Left renal cortex interstitium (tissue), 4 donors: ENCODE measurements around the gene QSOX2. TPM values are rescaled to one million over a fixed set of nuclear protein-coding genes. Genes with fewer than 3 reads are reported as not detected.

Source experiments
- DNase-seq, 4 donors: peaks; one replicate each; pipeline ENCODE4 v3.0.0-alpha.2; 2013; ENCODE audit warnings: low read depth in 4 of 4, low spot score in 2 of 4, missing footprints in 1 of 4
- polyA plus RNA-seq, 4 donors: library from polyadenylated mRNA; unstranded; fragments of 120-200 nt; gene quantifications; one replicate each; pipeline ENCODE4 v1.2.1, GENCODE V29; 2013; ENCODE audit not compliant: insufficient read length in 4 of 4

QSOX2 gene
- polyA plus RNA-seq, 4 donors, result 15.9 to 22.0 (median 17.0) TPM

- DNase-seq, result peak in 2 of 4 donors; percentile 60 to 61
These were observed 38.0 kb upstream of the QSOX2 start for GRCh38 chr9:136283291-136284235.

GRCh38 chr9:136282272-136282861, 36.8 kb upstream of the QSOX2 start:
- no peak for DNase-seq

GRCh38 chr9:136281421-136282271, 36.0 kb upstream of the QSOX2 start:
- no peak for DNase-seq

GRCh38 chr9:136280535-136281315, 35.1 kb upstream of the QSOX2 start:
- DNase-seq, result no peak

- no peak for DNase-seq
These were observed 33.9 kb upstream of the QSOX2 start for GRCh38 chr9:136279471-136279870.

- no peak for DNase-seq
These were observed 33.3 kb upstream of the QSOX2 start for GRCh38 chr9:136278894-136279293.

- no peak for DNase-seq
These were observed 32.6 kb upstream of the QSOX2 start for GRCh38 chr9:136278221-136278620.

- no peak for DNase-seq
These were observed 32.1 kb upstream of the QSOX2 start for GRCh38 chr9:136277746-136278145.

GRCh38 chr9:136276716-136277115, 31.1 kb upstream of the QSOX2 start:
- no peak for DNase-seq

- no peak for DNase-seq
These were observed 30.2 kb upstream of the QSOX2 start for GRCh38 chr9:136275655-136276429.

GRCh38 chr9:136274786-136275654, 29.4 kb upstream of the QSOX2 start:
- DNase-seq, result no peak

- DNase-seq, result no peak
These were observed 28.5 kb upstream of the QSOX2 start for GRCh38 chr9:136273921-136274785.

GRCh38 chr9:136273244-136273865, 27.7 kb upstream of the QSOX2 start:
- DNase-seq, result no peak

- no peak for DNase-seq
These were observed 24.6 kb upstream of the QSOX2 start for GRCh38 chr9:136270173-136270705.

GRCh38 chr9:136268735-136269134, 23.1 kb upstream of the QSOX2 start:
- DNase-seq, result no peak

- DNase-seq, result no peak
These were observed 22.7 kb upstream of the QSOX2 start for GRCh38 chr9:136268318-136268717.
